Kidney tubule cell (primary cell): ENCODE data around the gene COG1.

Source experiments
- DNase-seq: peaks from one replicate; pipeline ENCODE4 v3.0.0-alpha.2; 2018; ENCODE audit warnings: low spot score

The COG1 gene

DNA sequence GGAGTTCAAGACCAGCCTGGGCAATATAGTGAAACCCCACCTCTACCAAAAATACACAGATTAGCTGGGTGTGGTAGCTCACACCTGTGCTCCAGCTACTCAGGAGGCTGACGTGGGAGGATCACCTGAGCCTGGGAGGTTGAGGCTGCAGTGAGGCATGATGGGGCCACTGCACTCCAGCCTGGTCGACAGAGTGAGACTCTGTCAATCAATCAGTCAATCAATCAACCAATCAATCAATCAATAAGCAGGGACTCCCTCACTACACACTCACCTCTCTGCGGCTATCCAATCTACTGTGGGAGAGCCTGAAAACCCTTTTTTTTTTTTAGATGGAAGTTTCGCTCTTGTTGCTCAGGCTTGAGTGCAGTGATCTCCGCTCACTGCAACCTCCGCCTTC, 37.2 kb downstream of the COG1 start:
- no peak for DNase-seq

DNA sequence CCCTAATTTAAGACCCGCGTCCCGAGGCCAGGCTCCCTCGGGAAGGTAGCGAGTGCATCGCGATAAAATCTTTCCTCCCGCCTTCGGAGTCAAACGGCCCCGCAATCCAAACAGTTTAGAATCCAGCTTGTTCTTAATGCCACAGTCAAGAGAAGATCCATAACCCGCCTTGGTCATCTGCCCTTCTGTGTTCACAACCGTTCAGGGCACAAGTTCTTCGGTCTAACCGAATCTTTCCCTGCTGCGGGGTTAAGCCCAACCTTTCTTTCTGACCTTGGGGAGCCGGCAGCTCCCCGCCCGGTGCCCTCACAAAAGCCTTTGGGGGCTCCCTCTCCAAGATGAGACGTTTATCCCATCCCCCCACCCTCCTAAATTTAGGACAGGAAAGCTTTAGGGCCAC, 38.5 kb downstream of the COG1 start:
- peak; percentile 23 for DNase-seq

DNA sequence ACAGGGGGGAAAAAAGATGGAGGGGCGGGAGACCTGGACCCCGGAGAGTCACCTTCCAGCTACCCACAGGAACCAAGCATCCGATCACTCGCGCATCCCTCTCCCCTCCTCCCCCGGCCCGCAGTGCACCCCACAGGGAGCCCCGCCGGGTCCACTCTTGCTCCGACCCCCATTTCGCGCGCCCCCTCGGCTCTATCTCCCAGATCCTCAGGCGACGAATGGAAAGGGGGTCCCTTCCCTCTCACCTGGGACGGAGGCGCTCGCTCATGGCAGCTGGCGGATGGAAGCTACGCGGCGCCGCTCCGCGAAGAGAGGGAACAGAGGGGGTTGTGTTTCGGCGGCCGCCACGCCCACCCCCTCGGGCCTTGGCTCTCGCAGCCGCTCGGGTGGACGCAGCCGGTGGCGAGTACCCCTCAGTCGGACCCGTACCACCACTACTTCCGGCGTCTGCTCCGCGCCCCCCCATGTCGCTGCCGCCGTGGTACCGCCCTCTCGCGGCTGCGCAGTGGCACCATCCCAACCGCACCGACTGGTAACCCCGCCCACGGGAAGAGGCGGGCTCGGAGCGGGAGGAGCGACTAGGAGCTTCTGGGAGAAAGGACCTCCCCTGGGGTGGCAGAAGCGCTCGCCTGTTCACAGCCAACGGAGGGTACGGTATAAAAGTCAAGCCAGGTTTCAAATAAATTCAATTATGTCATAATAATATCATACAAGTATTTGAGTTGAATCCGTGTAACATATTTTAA, 39.2 kb downstream of the COG1 start:
- DNase-seq, result peak; percentile 94

DNA sequence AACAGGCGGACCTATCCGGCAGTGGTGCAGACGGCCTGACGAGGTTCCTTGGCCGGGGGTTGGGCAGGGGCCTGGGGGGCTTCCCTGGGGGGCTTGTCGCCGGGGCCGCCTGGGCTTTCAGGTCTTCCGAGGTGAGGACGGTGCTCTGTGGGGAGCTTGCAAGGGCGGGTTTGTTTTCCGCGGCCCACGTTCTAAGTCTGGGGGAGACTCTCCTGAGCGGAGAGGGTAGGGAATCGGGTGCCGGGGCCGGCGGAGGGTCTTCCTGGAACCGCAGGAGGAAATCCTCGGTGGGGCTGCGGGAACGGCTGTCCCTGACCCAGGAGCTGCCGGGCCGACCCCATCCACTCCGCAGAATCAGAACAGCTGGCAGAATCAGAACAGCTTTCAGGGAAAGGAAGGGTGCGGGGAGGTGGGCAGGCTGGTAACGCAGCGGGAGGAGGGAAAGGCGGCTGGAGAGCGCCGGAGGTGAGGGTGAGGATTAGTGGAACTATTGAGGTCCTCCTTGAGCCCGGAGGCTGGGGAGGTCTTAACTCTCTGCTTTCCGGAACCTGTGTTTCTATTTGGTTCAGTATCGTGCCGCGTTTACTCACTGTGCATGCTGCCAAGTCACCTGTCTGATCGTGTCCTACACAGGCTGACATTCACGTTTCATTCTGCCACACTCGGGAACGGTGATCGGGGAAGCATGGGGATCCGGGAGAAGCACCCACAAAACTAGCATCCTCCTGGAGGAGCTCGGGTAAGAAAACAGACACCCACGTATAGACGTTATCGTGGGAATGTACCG, 39.9 kb downstream of the COG1 start:
- peak; percentile 47 for DNase-seq

DNA sequence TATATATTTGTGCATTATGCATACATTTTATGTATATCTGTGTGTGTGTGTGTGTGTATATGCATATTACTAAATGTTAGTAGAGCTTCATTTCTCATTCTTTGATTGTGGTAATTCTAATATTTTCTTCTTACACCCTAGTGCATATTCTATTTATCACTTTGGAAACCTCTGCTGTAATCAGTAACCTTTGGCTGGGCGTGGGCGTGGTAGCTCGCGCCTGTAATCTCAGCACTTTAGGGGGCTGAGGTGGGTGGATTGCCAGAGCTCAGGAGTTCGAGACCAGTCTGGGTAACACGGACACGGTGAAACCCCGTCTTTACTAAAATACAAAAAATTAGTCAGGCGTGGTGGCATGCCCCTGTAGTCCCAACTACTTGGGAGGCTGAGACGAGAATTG, 41.9 kb downstream of the COG1 start:
- no peak for DNase-seq

DNA sequence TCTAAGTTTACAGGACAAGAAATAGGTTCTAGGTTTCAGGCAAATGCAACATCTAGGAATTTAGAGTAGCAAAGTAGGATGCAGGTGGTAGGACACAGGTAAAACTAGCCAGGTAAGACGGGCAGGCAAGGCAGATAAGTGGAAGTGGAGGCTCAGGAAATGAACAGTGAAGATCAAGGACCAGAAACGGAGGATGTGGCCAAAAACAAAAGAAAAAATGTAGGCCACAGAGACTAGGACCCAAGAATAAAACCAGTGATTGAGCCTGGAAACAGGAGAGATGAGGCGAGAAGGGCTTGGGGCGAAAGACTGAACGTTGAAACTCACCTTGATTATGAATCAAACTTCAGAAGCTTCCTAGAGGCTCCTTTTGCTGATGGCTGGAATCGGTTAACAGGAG, 44.9 kb downstream of the COG1 start:
- no peak for DNase-seq

DNA sequence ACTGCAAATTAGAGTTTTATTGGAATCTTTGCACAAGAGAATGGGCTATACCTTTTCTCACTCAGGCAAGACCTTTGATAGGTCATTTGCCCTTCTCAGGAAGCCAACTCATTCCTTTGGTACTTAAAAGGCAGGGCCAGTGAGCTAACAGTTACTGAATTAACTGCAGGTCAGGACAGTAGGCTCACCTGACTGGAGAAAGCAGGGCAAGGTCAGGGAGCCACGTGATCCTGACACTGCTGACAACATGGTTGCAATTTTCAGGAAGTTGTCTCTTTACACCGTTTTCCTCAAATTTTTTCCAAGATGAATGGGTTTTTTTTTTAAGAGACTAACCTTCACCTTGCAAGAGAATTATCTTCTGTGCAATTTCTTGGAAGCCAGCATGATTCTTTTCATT, 47.7 kb downstream of the COG1 start:
- DNase-seq, result peak; percentile 56

DNA sequence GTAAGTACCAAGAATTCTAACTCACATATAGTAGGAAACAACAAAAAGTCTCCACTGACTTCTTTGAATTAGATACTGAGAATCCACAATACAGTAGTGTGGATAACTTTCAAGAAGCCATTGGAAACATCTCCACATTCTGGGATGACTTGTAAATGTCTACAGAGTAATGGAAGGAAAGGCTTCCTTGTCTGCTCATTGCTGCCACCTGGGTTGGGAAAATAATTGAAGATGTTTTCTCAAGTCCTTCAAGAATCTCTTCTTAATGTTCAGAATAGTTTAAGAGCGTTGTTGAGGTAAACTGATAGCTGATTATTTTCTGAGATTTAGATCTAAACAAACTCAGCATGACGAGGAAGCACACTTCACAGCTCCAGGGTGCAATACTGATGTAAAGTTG, 54.9 kb downstream of the COG1 start:
- DNase-seq, result no peak

DNA sequence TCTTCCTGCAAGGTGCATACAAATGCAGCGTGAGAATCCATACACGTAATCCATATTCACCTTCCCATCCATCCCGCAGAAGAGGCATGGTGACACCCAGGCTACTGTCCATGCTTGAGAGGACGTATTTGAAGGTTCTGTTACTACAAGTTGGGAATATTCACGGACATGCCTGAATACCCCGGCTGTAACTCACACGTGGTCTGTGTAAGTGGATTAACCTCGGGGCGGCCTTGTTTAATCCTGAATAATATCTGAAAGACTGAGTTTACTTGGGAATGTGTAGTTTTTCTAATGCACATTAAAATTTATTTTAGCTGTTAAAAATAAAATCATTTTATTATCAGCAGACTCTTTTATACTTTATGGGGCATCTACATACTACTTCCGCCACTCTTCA, 55.7 kb downstream of the COG1 start:
- no peak for DNase-seq

DNA sequence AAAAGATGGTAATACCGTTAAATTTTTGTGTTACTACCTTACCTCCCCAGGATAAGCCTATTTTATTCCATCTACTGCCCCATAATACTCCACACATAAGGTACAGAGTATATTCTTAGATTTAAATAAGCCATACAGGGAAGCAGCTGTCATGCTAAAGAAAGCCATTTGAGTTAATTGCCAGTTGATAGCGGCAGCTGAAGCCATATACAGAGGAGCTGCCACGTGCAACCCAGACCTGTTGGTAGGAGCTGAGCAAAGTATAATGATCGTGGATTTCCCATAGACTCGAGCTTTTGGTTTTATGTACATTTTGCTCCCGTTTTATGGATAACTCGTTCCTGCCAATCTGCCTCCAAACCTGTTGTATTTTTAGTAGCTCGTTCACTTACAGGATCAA, 56.8 kb downstream of the COG1 start:
- DNase-seq, result no peak

DNA sequence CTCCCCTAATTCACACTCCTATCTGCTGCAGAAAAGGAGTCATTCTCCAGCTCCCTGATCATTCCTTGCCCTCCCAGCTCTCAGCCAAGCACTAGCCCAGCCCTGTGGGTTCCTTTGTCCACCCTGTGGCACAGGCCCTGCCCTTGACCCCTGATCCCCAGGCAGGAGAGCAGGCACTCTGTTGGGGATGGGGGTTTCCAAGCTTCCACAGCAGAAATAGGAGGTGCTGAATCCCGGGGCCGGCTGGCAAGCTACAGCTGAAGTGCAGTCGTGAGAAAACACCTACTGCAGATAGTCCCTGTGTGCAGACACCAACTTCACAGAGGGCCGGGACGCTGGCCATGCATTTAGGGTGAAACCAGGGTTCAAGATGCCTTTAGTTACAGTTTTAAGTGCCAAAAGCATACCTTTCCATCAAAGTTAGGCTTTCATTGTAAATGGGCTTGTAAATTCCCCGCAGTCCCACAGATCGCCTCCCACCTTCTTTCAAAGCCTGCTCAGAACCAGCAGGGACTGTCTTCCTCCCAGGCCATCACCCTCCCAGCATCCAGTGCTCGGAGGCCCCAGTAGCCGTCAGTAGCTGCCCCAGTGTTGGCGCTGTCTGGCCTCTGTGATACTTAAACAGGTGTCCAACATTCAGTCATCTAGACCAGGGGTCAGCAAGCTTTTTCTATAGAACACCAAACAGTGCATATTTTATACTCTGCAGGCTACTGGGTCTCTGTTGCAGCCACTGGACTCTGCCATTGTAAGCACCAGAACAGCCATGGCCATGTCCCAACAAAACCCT, 58.2 kb downstream of the COG1 start:
- DNase-seq, result no peak

DNA sequence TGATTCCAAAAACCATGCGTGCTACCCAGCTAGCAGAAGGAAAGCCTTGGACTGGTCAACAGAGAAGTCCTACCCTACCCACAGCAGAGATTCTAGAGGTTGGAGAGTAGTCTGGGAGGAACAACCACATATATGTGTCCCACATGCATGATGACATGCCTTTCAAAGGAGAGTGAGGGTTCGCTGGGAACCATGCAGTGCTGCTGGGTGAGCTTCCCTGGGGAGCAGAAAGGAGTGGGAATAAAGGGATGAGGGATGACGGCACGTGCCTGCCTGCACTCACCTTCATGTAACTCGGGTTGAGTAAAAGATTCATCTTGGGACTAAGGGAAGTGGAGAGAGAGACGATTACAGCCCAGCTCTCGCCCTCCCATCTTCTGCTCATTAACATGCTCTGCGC, 59.0 kb downstream of the COG1 start:
- no peak for DNase-seq

DNA sequence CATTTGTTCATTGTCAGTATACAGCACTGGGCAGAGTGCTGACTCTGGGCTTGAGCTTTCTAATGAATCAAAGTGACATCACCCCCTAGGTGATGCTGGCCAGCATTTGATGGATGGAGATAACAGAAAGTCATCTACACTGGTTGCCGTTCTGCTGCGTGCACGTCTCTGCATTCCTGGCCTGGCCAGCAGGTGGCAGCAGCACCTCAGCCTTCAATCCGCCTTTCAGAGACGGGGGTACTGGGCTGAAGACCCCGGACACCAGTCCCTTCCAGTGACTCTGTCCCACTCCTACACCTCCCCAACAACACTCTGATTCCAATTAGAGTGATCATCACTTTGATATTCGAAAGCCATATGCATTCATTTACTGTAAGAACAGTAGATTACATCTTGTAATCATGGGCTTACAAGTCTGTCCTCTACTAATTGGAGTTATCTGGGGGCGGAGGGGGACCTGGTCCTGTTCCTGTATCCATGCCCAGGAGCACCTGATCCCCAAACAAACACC, 62.9 kb downstream of the COG1 start:
- peak; percentile 79 for DNase-seq

DNA sequence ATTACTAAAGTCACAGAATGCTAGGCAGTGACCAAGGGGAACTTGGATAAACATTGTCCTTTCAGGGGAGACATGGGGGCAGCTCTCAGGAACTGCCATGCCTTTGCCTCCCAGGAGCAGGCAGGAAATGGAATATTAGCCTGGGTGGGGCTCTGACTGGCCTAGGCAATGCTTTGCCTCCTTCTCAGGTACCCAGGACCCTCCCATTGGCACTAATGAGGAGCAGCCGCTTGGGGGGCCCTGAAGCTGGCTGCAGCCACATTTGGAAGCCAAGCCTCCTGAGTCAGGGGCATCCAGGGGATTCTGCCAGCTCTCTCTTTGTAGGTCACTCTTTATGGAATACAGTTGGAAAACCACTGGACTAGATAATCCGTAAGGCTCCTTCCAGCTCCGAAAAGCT, 63.4 kb downstream of the COG1 start:
- no peak for DNase-seq

DNA sequence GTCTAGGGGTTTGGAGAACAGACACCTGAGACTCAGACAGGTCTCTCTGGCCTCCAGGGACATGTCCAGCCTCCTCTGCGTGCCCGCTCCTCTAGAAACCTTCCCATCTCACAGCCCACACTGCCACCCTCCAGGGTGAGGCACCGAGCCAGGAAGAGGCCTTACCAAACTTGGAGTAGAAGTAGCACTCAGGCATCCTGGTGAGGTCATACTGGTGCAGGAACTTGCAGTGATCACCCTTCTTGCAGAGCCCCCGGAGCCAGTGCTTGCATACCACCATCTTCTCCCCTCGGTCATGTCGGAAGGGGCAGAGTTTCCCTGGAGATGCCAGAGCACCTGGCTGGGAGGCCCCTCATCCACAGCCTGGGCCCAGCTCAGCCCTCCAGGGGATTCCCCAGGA, 64.7 kb downstream of the COG1 start:
- DNase-seq, result peak; percentile 9
